KMS-11 (cell line): ENCODE results near the gene SNURF.
"Not testable (repeated sequence)": the region's sequence is repeated elsewhere in the genome, so short reads cannot be mapped to it uniquely, and the experiment has no call there.

ENCODE experiments used
- H2AFZ ChIP-seq: fragments of 200-600 bp; sonication (generic); 2 replicates; pipeline ENCODE4 v1.6.1; 2016; ENCODE audit warnings: antibody characterized with exemption, mixed run types, low read depth
- H3K27ac ChIP-seq: fragments of 200-600 bp; sonication (generic); 2 replicates; pipeline ENCODE4 v1.6.1; 2016; ENCODE audit warnings: mild to moderate bottlenecking, mixed run types
- H3K27me3 ChIP-seq: fragments of 200-600 bp; sonication (generic); 2 replicates; pipeline ENCODE4 v1.6.1; 2017; ENCODE audit warnings: mild to moderate bottlenecking, low read depth, mixed run types, moderate library complexity; ENCODE audit not compliant: insufficient read depth
- H3K36me3 ChIP-seq: fragments of 200-600 bp; sonication (generic); 2 replicates; pipeline ENCODE4 v1.6.1; 2017; ENCODE audit warnings: mild to moderate bottlenecking, mixed run types; ENCODE audit not compliant: insufficient read depth
- H3K4me1 ChIP-seq: fragments of 200-600 bp; sonication (generic); 2 replicates; pipeline ENCODE4 v1.6.1; 2016; ENCODE audit warnings: mild to moderate bottlenecking, low read depth, mixed run types; ENCODE audit not compliant: poor library complexity, severe bottlenecking
- H3K4me2 ChIP-seq: fragments of 200-600 bp; sonication (generic); 2 replicates; pipeline ENCODE4 v1.7.0; 2016; ENCODE audit warnings: mild to moderate bottlenecking, mixed run types
- H3K4me3 ChIP-seq: fragments of 200-600 bp; sonication (generic); IDR thresholded peaks from 2 replicates; pipeline ENCODE4 v1.6.1; 2017; ENCODE audit warnings: low read depth, low read length, mixed read lengths; ENCODE audit not compliant: insufficient read depth
- H3K79me2 ChIP-seq: fragments of 200-600 bp; sonication (generic); 2 replicates; pipeline ENCODE4 v1.6.1; 2016; ENCODE audit warnings: low read depth, mixed run types; ENCODE audit not compliant: insufficient read depth
- H3K9ac ChIP-seq: fragments of 200-600 bp; sonication (generic); 2 replicates; pipeline ENCODE4 v1.6.1; 2016; ENCODE audit warnings: mild to moderate bottlenecking, mixed run types
- H4K20me1 ChIP-seq: fragments of 200-600 bp; sonication (generic); 2 replicates; pipeline ENCODE4 v1.6.1; 2016; ENCODE audit warnings: mild to moderate bottlenecking, mixed run types; ENCODE audit not compliant: insufficient read depth
- CTCF ChIP-seq: fragments of 200-600 bp; sonication (generic); conservative IDR thresholded peaks from 2 replicates; pipeline ENCODE4 v1.6.1; 2017; ENCODE audit warnings: low read depth, mild to moderate bottlenecking, antibody characterized with exemption, low read length, moderate library complexity, mixed read lengths

The SNURF gene

GRCh38 chr15:24954783-24955530 is at the start of gene SNURF, which contains the start of gene SNRPN:
TSS of gene SNURF (plus strand) at chr15:24954987. CDS start at chr15:24955049, 62 bp downstream.
TSS of gene SNRPN (plus strand) at chr15:24954987. CDS start at chr15:24974454, 19,467 bp downstream.
- no peak for TF ChIP-seq CTCF
- H3K27ac ChIP-seq: peak within 1 kb of the TSS; percentile 54; the same call in 1 of the 2 replicates
- no peak within 1 kb of the TSS for H3K4me3 ChIP-seq
- H3K36me3 ChIP-seq: no peaks in the 10 kb centered on the region
- no peaks in the 10 kb centered on the region for H3K27me3 ChIP-seq
- peak within 1 kb of the TSS; percentile 46; the same call in 1 of the 2 replicates for H3K9ac ChIP-seq
- peaks cover 32% of the 10 kb centered on the region; the same call in 1 of the 2 replicates for H3K79me2 ChIP-seq
- no peaks in the 10 kb centered on the region for H3K4me1 ChIP-seq
- H2AFZ ChIP-seq: peak within 1 kb of the TSS; percentile 38; the same call in 1 of the 2 replicates
- H4K20me1 ChIP-seq: no peaks in the 10 kb centered on the region
- no peak within 1 kb of the TSS for H3K4me2 ChIP-seq

- no peaks in the 10 kb centered on the region for H3K4me1 ChIP-seq
- H3K9ac ChIP-seq: no peak overlapping the region
- no peaks in the 10 kb centered on the region for H4K20me1 ChIP-seq
- H3K36me3 ChIP-seq: no peaks in the 10 kb centered on the region
- H3K27ac ChIP-seq: no peak overlapping the region
- no peak for TF ChIP-seq CTCF
- H3K79me2 ChIP-seq: no peaks in the 10 kb centered on the region
- no peaks in the 10 kb centered on the region for H3K27me3 ChIP-seq
- H3K4me2 ChIP-seq: no peak overlapping the region
- H3K4me3 ChIP-seq: no peak overlapping the region
- H2AFZ ChIP-seq: no peak overlapping the region
These were observed 38.3 kb upstream of the SNURF start for GRCh38 chr15:24916305-24917009.

GRCh38 chr15:24917431-24917830 is 37.4 kb upstream of the SNURF start:
- H3K79me2 ChIP-seq: no peaks in the 10 kb centered on the region
- H3K9ac ChIP-seq: no peak overlapping the region
- no peaks in the 10 kb centered on the region for H4K20me1 ChIP-seq
- H3K4me3 ChIP-seq: no peak overlapping the region
- no peaks in the 10 kb centered on the region for H3K36me3 ChIP-seq
- no peaks in the 10 kb centered on the region for H3K4me1 ChIP-seq
- no peak overlapping the region for H2AFZ ChIP-seq
- no peak overlapping the region for H3K4me2 ChIP-seq
- H3K27ac ChIP-seq: no peak overlapping the region
- no peak for TF ChIP-seq CTCF
- no peaks in the 10 kb centered on the region for H3K27me3 ChIP-seq

- H3K4me3 ChIP-seq: no peak overlapping the region
- no peaks in the 10 kb centered on the region for H3K27me3 ChIP-seq
- H2AFZ ChIP-seq: no peak overlapping the region
- H3K9ac ChIP-seq: no peak overlapping the region
- H3K4me1 ChIP-seq: no peaks in the 10 kb centered on the region
- no peaks in the 10 kb centered on the region for H3K36me3 ChIP-seq
- no peaks in the 10 kb centered on the region for H4K20me1 ChIP-seq
- no peaks in the 10 kb centered on the region for H3K79me2 ChIP-seq
- no peak for TF ChIP-seq CTCF
- no peak overlapping the region for H3K27ac ChIP-seq
- H3K4me2 ChIP-seq: no peak overlapping the region
These were observed 35.3 kb upstream of the SNURF start for GRCh38 chr15:24919446-24919845.

GRCh38 chr15:24922781-24923180 is 32.0 kb upstream of the SNURF start:
- not testable (repeated sequence) for H3K4me1 ChIP-seq, H3K79me2 ChIP-seq, H2AFZ ChIP-seq, H3K27ac ChIP-seq, H3K4me2 ChIP-seq, H3K36me3 ChIP-seq, H3K4me3 ChIP-seq, H4K20me1 ChIP-seq, H3K9ac ChIP-seq, H3K27me3 ChIP-seq
